GM12865 (cell line): ENCODE results near the gene CST6.
"Not testable (repeated sequence)": the region's sequence is repeated elsewhere in the genome, so short reads cannot be mapped to it uniquely, and the experiment has no call there.

ENCODE experiments used
- DNase-seq: peaks from one replicate; pipeline ENCODE4 v3.0.0; 2010; ENCODE audit warnings: low read depth
- H3K4me3 ChIP-seq: 2 replicates; pipeline ENCODE4 v1.5.1; 2011; ENCODE audit warnings: mild to moderate bottlenecking, low read depth, low read length, control low read depth
- CTCF ChIP-seq: IDR thresholded peaks from 2 replicates; pipeline ENCODE4 v1.5.1; 2011; ENCODE audit warnings: low read length, control low read depth, low read depth, inconsistent platforms; ENCODE audit not compliant: insufficient read depth; ENCODE audit errors: missing control alignments

CST6 gene

GRCh38 chr11:66015936-66016792 is 4.4 kb downstream of the CST6 start:
- H3K4me3 ChIP-seq = no peak overlapping the region
- no peak for DNase-seq
- no peak for TF ChIP-seq CTCF

- no peak for DNase-seq
- H3K4me3 ChIP-seq = no peak overlapping the region
- no peak for TF ChIP-seq CTCF
These were observed 5.0 kb downstream of the CST6 start for GRCh38 chr11:66016793-66017177.

DNA sequence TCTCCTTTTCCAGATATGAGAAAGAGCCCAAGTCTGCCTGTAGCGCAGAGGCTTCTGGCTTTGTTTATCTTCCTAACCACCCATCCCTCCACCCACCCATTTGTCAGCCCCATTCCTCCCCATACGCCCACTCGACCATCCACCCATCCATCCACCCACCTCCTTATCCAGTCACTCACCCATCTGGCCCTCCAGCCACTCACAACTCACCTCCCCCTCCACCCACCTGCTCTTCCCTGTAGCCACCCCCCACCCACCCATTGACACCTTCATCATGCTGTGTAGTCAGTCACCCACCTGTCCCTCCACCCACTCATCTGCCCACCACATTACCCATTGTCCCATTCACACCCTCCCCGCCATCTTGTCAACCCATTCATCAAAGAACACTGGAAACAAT is 5.5 kb downstream of the CST6 start:
- no peak for TF ChIP-seq CTCF
- DNase-seq = no peak
- no peak overlapping the region for H3K4me3 ChIP-seq

GRCh38 chr11:66020212-66020611 is 8.4 kb downstream of the CST6 start:
- no peak for DNase-seq
- TF ChIP-seq CTCF = no peak
- no peak overlapping the region for H3K4me3 ChIP-seq

DNA sequence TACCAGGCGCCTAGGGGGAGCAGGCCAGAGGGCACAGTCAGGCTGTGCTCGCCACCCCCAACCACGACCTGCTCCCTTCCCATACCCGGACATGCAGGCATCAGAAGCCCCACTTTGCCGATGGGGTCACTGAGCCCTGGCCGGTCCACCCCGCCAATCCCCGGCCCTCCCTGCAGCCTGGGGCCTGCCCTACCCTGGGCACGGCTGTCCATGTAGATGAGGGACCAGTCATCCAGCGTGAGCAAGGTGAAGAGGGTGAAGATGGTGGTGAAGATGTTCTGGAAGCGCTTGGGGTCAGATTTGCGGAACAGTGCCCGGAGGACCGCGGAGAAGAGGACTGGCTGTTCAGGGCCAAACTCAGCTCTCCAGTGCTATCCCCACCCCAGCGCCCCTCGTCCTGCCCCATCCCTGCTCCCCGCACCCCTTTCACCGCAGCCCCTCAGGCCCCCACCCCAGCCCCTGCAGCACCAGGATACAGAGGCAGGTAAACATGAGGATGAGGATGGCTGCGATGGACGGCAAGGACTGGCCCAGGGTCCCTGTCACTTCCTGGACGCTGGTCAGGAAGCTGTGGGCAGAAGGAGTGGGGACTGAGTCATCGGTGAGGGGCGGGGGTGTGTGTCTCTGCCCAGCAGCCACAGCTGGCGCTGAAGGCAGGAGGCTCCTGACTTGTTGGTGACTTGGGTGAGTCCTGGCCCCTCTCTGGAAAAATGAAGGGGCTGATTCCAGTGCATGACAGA is 9.0 kb downstream of the CST6 start:
- H3K4me3 ChIP-seq = no peak overlapping the region
- no peak for DNase-seq
- TF ChIP-seq CTCF = no peak

GRCh38 chr11:66022401-66023185 is 10.8 kb downstream of the CST6 start:
- DNase-seq = peak; percentile 61
- peak; percentile 92 for TF ChIP-seq CTCF
- H3K4me3 ChIP-seq = no peak overlapping the region

DNA sequence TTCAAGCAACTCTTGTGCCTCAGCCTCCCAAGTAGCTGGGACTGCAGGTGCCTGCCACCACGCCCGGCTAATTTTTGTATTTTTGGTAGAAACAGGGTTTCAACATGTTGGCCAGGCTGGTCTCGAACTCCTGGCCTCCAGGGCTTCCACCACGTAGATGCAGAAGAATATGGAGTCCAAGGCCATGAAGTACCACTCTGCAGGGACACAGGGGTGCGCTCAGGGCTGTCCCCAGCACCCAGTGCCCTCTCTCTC is 11.3 kb downstream of the CST6 start:
- DNase-seq, H3K4me3 ChIP-seq: not testable (repeated sequence)
